ENCODE measurements around the gene SYNGAP1. TPM values are rescaled to one million over a fixed set of nuclear protein-coding genes. Genes with fewer than 3 reads are reported as not detected.
"Not testable (repeated sequence)": the region's sequence is repeated elsewhere in the genome, so short reads cannot be mapped to it uniquely, and the experiment has no call there.

SYNGAP1 gene
- total RNA-seq, 1 donor from 2014 or later: 1.4 TPM

GRCh38 chr6:33466075-33466735, 46.3 kb downstream of the SYNGAP1 start:
- no peak for DNase-seq (ENCODE audit: low read depth in 2 of 2)

GRCh38 chr6:33467091-33467490, 47.2 kb downstream of the SYNGAP1 start:
- no peak for DNase-seq (ENCODE audit: low read depth in 2 of 2)

- no peak for DNase-seq (ENCODE audit: low read depth in 2 of 2)
Observed at GRCh38 chr6:33469661-33470060, 49.8 kb downstream of the SYNGAP1 start.

- no peak for DNase-seq (ENCODE audit: low read depth in 2 of 2)
Observed at GRCh38 chr6:33477864-33478263, 58.0 kb downstream of the SYNGAP1 start.

- DNase-seq (ENCODE audit: low read depth in 2 of 2): no peak
Observed at GRCh38 chr6:33481192-33481591, 61.3 kb downstream of the SYNGAP1 start.

GRCh38 chr6:33482620-33483019, 62.8 kb downstream of the SYNGAP1 start:
- not testable (repeated sequence) for DNase-seq (ENCODE audit: low read depth in 2 of 2)

- no peak for DNase-seq (ENCODE audit: low read depth in 2 of 2)
Observed at GRCh38 chr6:33483678-33484077, 63.8 kb downstream of the SYNGAP1 start.

- DNase-seq (ENCODE audit: low read depth in 2 of 2): not testable (repeated sequence)
Observed at GRCh38 chr6:33484673-33485262, 64.9 kb downstream of the SYNGAP1 start.

- DNase-seq (ENCODE audit: low read depth in 2 of 2): not testable (repeated sequence)
Observed at GRCh38 chr6:33485680-33486079, 65.8 kb downstream of the SYNGAP1 start.

- no peak for DNase-seq (ENCODE audit: low read depth in 2 of 2)
Observed at GRCh38 chr6:33488339-33488738, 68.5 kb downstream of the SYNGAP1 start.

- DNase-seq (ENCODE audit: low read depth in 2 of 2): no peak
Observed at GRCh38 chr6:33490198-33490597, 70.3 kb downstream of the SYNGAP1 start.

- DNase-seq (ENCODE audit: low read depth in 2 of 2): no peak
Observed at GRCh38 chr6:33490621-33491020, 70.8 kb downstream of the SYNGAP1 start.

- peak in 1 of 2 donors; percentile 9 for DNase-seq (ENCODE audit: low read depth in 2 of 2)
Observed at GRCh38 chr6:33492093-33492492, 72.2 kb downstream of the SYNGAP1 start.

GRCh38 chr6:33497157-33497556, 77.3 kb downstream of the SYNGAP1 start:
- DNase-seq (ENCODE audit: low read depth in 2 of 2): no peak

GRCh38 chr6:33502486-33502885, 82.6 kb downstream of the SYNGAP1 start:
- no peak for DNase-seq (ENCODE audit: low read depth in 2 of 2)

- DNase-seq (ENCODE audit: low read depth in 2 of 2): no peak
Observed at GRCh38 chr6:33504486-33504885, 84.6 kb downstream of the SYNGAP1 start.

Other genes starting within 250 kb of the SYNGAP1 start
- gene COL11A2, start 227.6 kb upstream of the SYNGAP1 start, total RNA-seq: under 0.01 and 0.38 TPM in 2 replicates
- 18.7 and 26.0 TPM in 2 replicates for gene RXRB, start 219.4 kb upstream of the SYNGAP1 start, total RNA-seq
- 83.1 and 112 TPM in 2 replicates for gene SLC39A7, start 219.2 kb upstream of the SYNGAP1 start, total RNA-seq
- 7.7 and 11.5 TPM in 2 replicates for gene HSD17B8, start 215.4 kb upstream of the SYNGAP1 start, total RNA-seq
- 17.1 and 26.6 TPM in 2 replicates for gene RING1, start 211.6 kb upstream of the SYNGAP1 start, total RNA-seq
- gene VPS52, start 148.2 kb upstream of the SYNGAP1 start, total RNA-seq: 25.0 and 26.6 TPM in 2 replicates
- gene RPS18, start 148.0 kb upstream of the SYNGAP1 start, total RNA-seq: 3,127 and 3,683 TPM in 2 replicates
- 2.9 and 3.0 TPM in 2 replicates for gene B3GALT4, start 142.9 kb upstream of the SYNGAP1 start, total RNA-seq
- 57.0 and 66.6 TPM in 2 replicates for gene WDR46, start 130.8 kb upstream of the SYNGAP1 start, total RNA-seq
- gene PFDN6, start 130.5 kb upstream of the SYNGAP1 start, total RNA-seq: 21.0 and 31.5 TPM in 2 replicates
- gene RGL2, start 121.1 kb upstream of the SYNGAP1 start, total RNA-seq: 33.2 and 65.0 TPM in 2 replicates
- gene TAPBP, start 106.0 kb upstream of the SYNGAP1 start, total RNA-seq: 47.5 and 102 TPM in 2 replicates
- gene ZBTB22, start 102.3 kb upstream of the SYNGAP1 start, total RNA-seq: 10.9 and 17.2 TPM in 2 replicates
- gene DAXX, start 97.1 kb upstream of the SYNGAP1 start, total RNA-seq: 30.1 and 42.2 TPM in 2 replicates
- gene KIFC1, start 28.2 kb upstream of the SYNGAP1 start, total RNA-seq: 9.9 and 16.7 TPM in 2 replicates
- 6.5 and 13.4 TPM in 2 replicates for gene PHF1, start 9.1 kb upstream of the SYNGAP1 start, total RNA-seq
- 43.8 and 72.3 TPM in 2 replicates for gene CUTA, start 2.0 kb upstream of the SYNGAP1 start, total RNA-seq
- 3.9 and 6.7 TPM in 2 replicates for gene ZBTB9, start 34.5 kb downstream of the SYNGAP1 start, total RNA-seq
- gene BAK1, start 160.2 kb downstream of the SYNGAP1 start, total RNA-seq: 21.2 and 22.7 TPM in 2 replicates
- 13.3 and 17.8 TPM in 2 replicates for gene ITPR3, start 201.3 kb downstream of the SYNGAP1 start, total RNA-seq

Measured in dermis microvascular lymphatic vessel endothelial cell (primary cell).